HCT116 (cell line): ENCODE results near the gene ISCU.

ENCODE experiments used
- CEBPB ChIP-seq: IDR thresholded peaks from 2 replicates; pipeline ENCODE4 v1.6.1; 2012; ENCODE audit warnings: low read depth
- EZH2 ChIP-seq: fragments of 200-600 bp; sonication (generic); IDR thresholded peaks from 2 replicates; pipeline ENCODE4 v1.6.1; 2017; ENCODE audit warnings: antibody characterized with exemption, mixed run types
- EZH2phosphoT487 ChIP-seq: fragments of 200-600 bp; IDR thresholded peaks from 2 replicates; pipeline ENCODE4 v1.6.1; 2018; ENCODE audit warnings: antibody characterized with exemption, borderline replicate concordance
- POLR2A ChIP-seq: IDR thresholded peaks from 2 replicates; pipeline ENCODE4 v1.7.0; 2011; ENCODE audit warnings: borderline replicate concordance; ENCODE audit not compliant: insufficient read depth, insufficient read length; ENCODE audit errors: extremely low read depth
- POLR2AphosphoS5 ChIP-seq: IDR thresholded peaks from 2 replicates; pipeline ENCODE4 v1.6.1; 2011; ENCODE audit warnings: mild to moderate bottlenecking, low read depth, low read length, moderate library complexity
- TF ChIP-seq, protein P1 (sequence below), 3 experiments: fragments of 200-600 bp in 1 of 3; sonication (generic) in 1 of 3; IDR thresholded peaks in 2 of 3; conservative IDR thresholded peaks in 1 of 3; 2 replicates each; pipeline ENCODE4 v1.5.1; 2012 to 2017; ENCODE audit warnings: low read depth in 2 of 3, low read length in 2 of 3, antibody characterized with exemption in 1 of 3, borderline replicate concordance in 1 of 3, control low read depth in 1 of 3, mild to moderate bottlenecking in 1 of 3, mixed read lengths in 1 of 3, mixed run types in 1 of 3, moderate library complexity in 1 of 3; ENCODE audit not compliant: insufficient read depth in 1 of 3

DNA sequence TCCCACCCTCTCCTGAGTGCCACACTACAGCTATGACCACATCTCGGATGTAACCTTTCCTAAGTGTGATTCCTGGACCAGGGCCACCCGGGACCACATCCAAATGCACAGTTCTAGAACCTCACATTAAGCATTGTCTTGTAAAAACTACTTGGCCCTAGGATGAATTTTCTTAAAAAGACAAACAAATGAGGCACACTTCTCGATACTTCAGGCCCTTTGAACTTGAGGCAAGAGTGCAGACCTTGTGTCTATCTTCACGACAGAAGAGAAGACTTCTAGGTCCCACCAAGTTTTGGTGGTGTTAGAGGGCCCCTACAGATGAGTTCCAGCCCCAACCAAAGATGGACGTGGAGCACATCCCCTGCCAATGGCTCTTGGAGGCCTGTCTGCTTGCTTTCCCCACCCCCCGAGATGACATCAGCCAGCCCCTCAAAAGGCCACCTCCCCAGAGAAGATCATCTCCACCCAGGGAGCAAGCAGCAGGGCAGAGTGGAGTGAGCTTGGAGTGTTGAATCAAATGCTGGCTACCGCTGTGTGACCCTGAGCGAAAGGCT lies 9.3 kb downstream of the ISCU start:
- no peak for TF ChIP-seq POLR2A
- no peak for TF ChIP-seq EZH2
- TF ChIP-seq CEBPB = no peak
- TF ChIP-seq, protein P1, sequence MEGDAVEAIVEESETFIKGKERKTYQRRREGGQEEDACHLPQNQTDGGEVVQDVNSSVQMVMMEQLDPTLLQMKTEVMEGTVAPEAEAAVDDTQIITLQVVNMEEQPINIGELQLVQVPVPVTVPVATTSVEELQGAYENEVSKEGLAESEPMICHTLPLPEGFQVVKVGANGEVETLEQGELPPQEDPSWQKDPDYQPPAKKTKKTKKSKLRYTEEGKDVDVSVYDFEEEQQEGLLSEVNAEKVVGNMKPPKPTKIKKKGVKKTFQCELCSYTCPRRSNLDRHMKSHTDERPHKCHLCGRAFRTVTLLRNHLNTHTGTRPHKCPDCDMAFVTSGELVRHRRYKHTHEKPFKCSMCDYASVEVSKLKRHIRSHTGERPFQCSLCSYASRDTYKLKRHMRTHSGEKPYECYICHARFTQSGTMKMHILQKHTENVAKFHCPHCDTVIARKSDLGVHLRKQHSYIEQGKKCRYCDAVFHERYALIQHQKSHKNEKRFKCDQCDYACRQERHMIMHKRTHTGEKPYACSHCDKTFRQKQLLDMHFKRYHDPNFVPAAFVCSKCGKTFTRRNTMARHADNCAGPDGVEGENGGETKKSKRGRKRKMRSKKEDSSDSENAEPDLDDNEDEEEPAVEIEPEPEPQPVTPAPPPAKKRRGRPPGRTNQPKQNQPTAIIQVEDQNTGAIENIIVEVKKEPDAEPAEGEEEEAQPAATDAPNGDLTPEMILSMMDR (IDR thresholded peaks at IDR 0.05 in 2 of 3, conservative IDR thresholded peaks at IDR 0.05 in 1 of 3; ENCODE audit: borderline replicate concordance in 1 of 3, insufficient read depth in 1 of 3, low read depth in 2 of 3, low read length in 2 of 3) = no peak
- TF ChIP-seq POLR2AphosphoS5 = no peak
- TF ChIP-seq EZH2phosphoT487 = no peak
